Measurements from ENCODE around the gene SLC2A4RG. TPM values are rescaled to one million over a fixed set of nuclear protein-coding genes. Genes with fewer than 3 reads are reported as not detected.

Gene SLC2A4RG
- total and polyA plus RNA-seq, 2 of the 4 experiments (the other 2 are of a cell fraction): 5.0 to 50.3 TPM

- intact Hi-C loops (cut with micrococcal nuclease) (no loop called here), in situ Hi-C loops (cut with MboI; ENCODE audit: low sequenced_read_pairs) (no loop called here), dilution Hi-C loops (cut with HindIII; ENCODE audit: low sequenced_read_pairs, unreplicated experiment) (no loop called here)
- ChIA-PET POLR2A (ENCODE audit: unreplicated experiment) (no interaction called here), CTCF (no interaction called here)
- H3K9me3 ChIP-seq (ENCODE audit: control insufficient read depth, insufficient read depth, low read length): no peaks in the 10 kb centered on the region
- no peak overlapping the region for H2BK120ac ChIP-seq (ENCODE audit: low read depth, low read length)
- H4K5ac ChIP-seq (ENCODE audit: low read depth, low read length): no peak overlapping the region
- no peak overlapping the region for H3K18ac ChIP-seq (ENCODE audit: low read depth, low read length)
- peaks cover 16% of the 10 kb centered on the region; the same call in 1 of the 2 replicates for H4K20me1 ChIP-seq (ENCODE audit: insufficient read depth, low read length)
- peaks cover 8 to 43% of the 10 kb centered on the region in 2 experiments for H3K79me1 ChIP-seq (ENCODE audit: low read depth in 1 of 2, low read length in 2 of 2)
- no peak overlapping the region for H2BK5ac ChIP-seq (ENCODE audit: low read depth, low read length, poor library complexity, severe bottlenecking)
- TF ChIP-seq CHD1 (IDR thresholded peaks at IDR 0.05; ENCODE audit: low read depth, low read length): no peak
- TF ChIP-seq MAZ (IDR thresholded peaks at IDR 0.05; ENCODE audit: borderline replicate concordance, low read depth, low read length): no peak
- TF ChIP-seq MAFK (IDR thresholded peaks at IDR 0.05; ENCODE audit: low read depth, low read length): no peak
- no peak for TF ChIP-seq MXI1 (IDR thresholded peaks at IDR 0.05; ENCODE audit: borderline replicate concordance, low read depth, low read length)
- no peak for TF ChIP-seq RFX5 (IDR thresholded peaks at IDR 0.05; ENCODE audit: low read depth, low read length)
- TF ChIP-seq FOS (IDR thresholded peaks at IDR 0.05; ENCODE audit: low read depth, low read length): no peak
- TF ChIP-seq NFE2L2 (IDR thresholded peaks at IDR 0.05; ENCODE audit: low read depth, low read length): no peak
- no peak for TF ChIP-seq USF2 (IDR thresholded peaks at IDR 0.05; ENCODE audit: low read depth, low read length)
- TF ChIP-seq RCOR1 (IDR thresholded peaks at IDR 0.05; ENCODE audit: insufficient replicate concordance, low read length): no peak
- no peak for TF ChIP-seq POLR2A (IDR thresholded peaks at IDR 0.05; ENCODE audit: low read depth, low read length)
- no peak for TF ChIP-seq ELK1 (IDR thresholded peaks at IDR 0.05; ENCODE audit: borderline replicate concordance, low read depth, low read length)
- TF ChIP-seq RAD21 (IDR thresholded peaks at IDR 0.05; ENCODE audit: low read length): no peak
- no peak for TF ChIP-seq BHLHE40 (IDR thresholded peaks at IDR 0.05; ENCODE audit: low read depth, low read length)
- TF ChIP-seq SMC3 (IDR thresholded peaks at IDR 0.05; ENCODE audit: low read depth, low read length): no peak
- no peak for TF ChIP-seq CTCF (conservative IDR thresholded peaks at IDR 0.05; ENCODE audit: low read depth, low read length)
- no peak for TF ChIP-seq CEBPB (IDR thresholded peaks at IDR 0.05; ENCODE audit: low read depth, low read length)
- no peak overlapping the region for H2AFZ ChIP-seq (replicated peaks; ENCODE audit: low read length, poor library complexity)
- H3K4me3 ChIP-seq (ENCODE audit: insufficient read depth, low read depth, low read length): no peak overlapping the region
- H4K8ac ChIP-seq (ENCODE audit: low read depth in 2 of 2, low read length in 2 of 2): no peak overlapping the region
- H2AK9ac ChIP-seq (replicated peaks; ENCODE audit: low read depth, low read length, poor library complexity): no peak overlapping the region
- H3K4me1 ChIP-seq (ENCODE audit: control insufficient read depth, insufficient read depth, low read length): no peaks in the 10 kb centered on the region; the same call in 1 of the 2 replicates
- no peak overlapping the region for H2AK5ac ChIP-seq (ENCODE audit: low read depth, low read length)
- no peak overlapping the region for H3K9ac ChIP-seq (ENCODE audit: low read depth, low read length)
- no peak overlapping the region for H2BK15ac ChIP-seq (ENCODE audit: low read depth, low read length)
- H2BK20ac ChIP-seq (ENCODE audit: low read depth, low read length): no peak overlapping the region
- no peak overlapping the region for H4K91ac ChIP-seq (ENCODE audit: insufficient read depth, low read depth, low read length)
- ATAC-seq (ENCODE audit: low read depth) (no peak), DNase-seq (no peak)
- H3K27me3 ChIP-seq (ENCODE audit: control insufficient read depth, insufficient read depth, low read length): no peaks in the 10 kb centered on the region
- 100% methylated on average over 1 of the region's 20 CpGs; no CpG with 5 or more reads in 1 of the 2 experiments for WGBS, 2 experiments (ENCODE audit: extremely low coverage in 2 of 2, insufficient read length in 1 of 2)
- no peak overlapping the region for H3K27ac ChIP-seq (ENCODE audit: insufficient read depth, low read length)
- H3K23ac ChIP-seq (ENCODE audit: low read depth, low read length): no peak overlapping the region
- H3K9me1 ChIP-seq (ENCODE audit: insufficient read depth, low read length): no peaks in the 10 kb centered on the region
- no peak overlapping the region for H3K56ac ChIP-seq (ENCODE audit: extremely low read depth, insufficient read depth, low read length)
- H3K4ac ChIP-seq (ENCODE audit: low read depth, low read length): no peak overlapping the region
- no peak overlapping the region for H3K14ac ChIP-seq (replicated peaks; ENCODE audit: low read depth, low read length)
- peaks cover 16% of the 10 kb centered on the region for H3K36me3 ChIP-seq (ENCODE audit: control insufficient read depth, insufficient read depth, low read length)
- no peak overlapping the region for H3K4me2 ChIP-seq (ENCODE audit: low read depth, low read length)
- no TSS peak for BruUV-seq (replicated peaks)
Observed at GRCh38 chr20:63792866-63793265, 53.3 kb downstream of the SLC2A4RG start.

Measured in IMR-90 (cell line).